ENCODE data around the gene CCDC149.

GRCh38 chr4:24865401-24865800 is 47.4 kb downstream of the CCDC149 start:
- no peak for TF ChIP-seq CTCF (conservative IDR thresholded peaks at IDR 0.05; ENCODE audit: low read depth, low read length)
- TF ChIP-seq EZH2 (IDR thresholded peaks at IDR 0.05; ENCODE audit: low read length, unreplicated experiment): no peak
- TF ChIP-seq EZH2phosphoT487 (IDR thresholded peaks at IDR 0.05; ENCODE audit: borderline replicate concordance, low read length): no peak
